ENCODE measurements around the gene TBC1D4. TPM values are rescaled to one million over a fixed set of nuclear protein-coding genes. Genes with fewer than 3 reads are reported as not detected.

Gene TBC1D4
- total RNA-seq, 1 experiment from 2014 or later: 11.5 TPM

DNA sequence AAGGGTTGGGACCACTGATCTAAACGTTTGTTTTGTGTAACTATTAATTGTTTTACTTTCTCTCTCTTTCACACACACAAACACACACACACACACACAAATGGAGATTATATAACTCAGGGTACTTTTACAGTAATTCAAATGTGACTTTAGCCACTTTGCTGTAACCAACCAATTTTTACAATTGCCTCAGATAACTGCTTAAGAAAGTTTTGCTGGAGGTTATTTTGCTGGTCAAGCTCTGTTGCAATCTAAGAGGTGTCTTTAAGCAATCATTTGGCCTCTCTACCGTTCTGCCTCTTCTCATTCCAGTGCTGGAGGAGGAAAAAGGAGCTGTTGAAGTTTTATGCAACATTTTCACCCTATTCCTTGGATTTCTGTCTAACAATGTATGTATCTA, 63.0 kb downstream of the TBC1D4 start:
- no peak for DNase-seq (ENCODE audit: low read depth)

DNA sequence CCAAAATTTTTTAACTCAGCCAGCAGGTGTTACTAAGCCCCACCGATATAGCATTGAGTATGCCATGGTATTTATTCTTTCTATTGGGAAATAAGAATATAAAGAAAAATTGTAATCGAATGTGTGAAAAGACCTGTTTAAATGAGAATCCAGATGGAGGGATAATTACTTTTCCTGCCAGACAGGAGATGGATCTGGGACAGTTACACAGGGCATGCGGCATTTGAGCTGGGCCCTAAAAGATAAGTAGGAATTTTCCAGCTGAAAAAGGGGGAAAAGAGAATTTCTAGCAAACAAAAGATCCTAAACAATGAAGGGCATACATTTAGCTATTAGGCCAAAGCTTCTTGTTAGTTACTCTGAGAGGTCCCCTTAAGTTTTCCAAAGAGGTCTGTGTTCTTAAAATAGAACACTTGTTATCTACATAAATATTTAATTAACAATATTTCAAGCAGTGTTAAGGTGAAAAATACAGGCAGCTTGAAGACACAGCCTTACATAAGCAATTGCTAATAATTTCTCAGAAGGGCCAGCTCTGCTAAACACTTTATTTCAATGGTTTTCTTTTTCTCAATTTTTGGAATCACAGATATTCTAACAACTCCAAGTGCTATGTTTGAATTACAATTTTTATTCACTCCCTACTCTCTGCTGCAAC, 63.7 kb downstream of the TBC1D4 start:
- no peak for DNase-seq (ENCODE audit: low read depth)

DNA sequence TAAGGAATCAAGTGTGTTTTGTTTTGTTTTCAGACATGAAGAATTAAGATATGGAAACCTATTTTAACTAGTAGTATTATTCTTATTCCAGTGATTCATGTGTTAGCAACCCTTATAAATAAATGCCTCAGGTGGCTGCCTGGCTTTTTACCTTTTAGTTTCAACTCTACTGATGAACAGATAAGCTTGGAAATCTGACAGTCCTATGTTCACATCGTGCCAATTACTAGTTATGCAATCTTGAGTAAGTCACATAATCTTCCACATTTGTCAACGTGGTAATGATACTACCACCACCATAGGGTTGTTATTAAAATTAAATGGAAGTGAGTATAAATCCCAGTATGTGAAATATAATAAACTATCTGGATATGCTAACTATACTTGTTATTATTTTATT, 64.3 kb downstream of the TBC1D4 start:
- DNase-seq (ENCODE audit: low read depth): no peak

DNA sequence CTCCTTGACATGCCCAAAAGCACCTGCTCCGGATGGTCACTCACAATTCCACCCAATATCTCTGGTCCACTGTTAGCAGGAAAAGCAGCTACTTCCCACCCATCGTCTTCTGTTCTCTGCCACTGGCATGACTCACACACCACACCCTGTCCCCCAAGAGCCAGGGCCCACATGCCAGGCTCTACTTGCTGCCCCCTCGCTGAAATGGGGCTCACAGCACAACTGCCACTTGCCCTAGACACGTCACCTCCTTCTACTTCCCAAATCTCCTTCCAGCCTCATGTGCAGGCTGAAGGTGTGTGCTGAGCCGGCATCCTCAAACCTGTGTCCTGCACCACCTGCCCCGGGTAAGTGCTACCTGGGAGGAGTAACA, 65.0 kb downstream of the TBC1D4 start:
- DNase-seq (ENCODE audit: low read depth): peak; percentile 49

DNA sequence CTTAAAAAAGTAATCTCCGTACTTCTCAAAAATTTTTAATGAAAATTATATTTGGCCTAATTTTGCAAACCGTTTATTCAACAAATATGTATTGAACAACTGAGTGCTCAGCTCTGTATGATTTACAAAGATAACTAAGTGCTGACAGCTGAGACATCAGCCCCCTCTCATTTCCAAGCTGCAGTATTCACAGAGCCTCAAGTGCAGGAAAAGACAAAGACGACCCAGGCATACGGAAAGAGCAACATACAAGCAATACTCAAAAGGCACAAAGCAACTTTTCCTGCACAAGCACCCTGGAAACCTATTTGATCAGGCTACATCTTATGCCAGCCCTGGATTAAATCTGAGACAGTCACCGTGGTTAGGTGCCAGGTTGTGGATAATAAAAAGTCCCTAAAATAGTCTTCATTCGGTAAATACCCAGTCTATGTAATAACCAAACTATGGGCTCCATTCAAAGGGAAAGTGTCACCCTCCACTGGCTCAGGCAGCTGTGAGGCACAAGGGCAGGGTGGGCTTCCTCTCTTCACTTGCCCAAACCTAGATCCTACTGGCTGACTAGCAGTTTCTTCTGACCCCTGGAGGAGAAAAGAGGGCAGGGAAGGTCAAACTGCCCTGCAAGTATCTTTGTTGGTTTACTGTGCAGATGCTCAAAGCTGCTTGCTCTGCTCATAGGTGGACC, 65.5 kb downstream of the TBC1D4 start:
- DNase-seq (ENCODE audit: low read depth): no peak

DNA sequence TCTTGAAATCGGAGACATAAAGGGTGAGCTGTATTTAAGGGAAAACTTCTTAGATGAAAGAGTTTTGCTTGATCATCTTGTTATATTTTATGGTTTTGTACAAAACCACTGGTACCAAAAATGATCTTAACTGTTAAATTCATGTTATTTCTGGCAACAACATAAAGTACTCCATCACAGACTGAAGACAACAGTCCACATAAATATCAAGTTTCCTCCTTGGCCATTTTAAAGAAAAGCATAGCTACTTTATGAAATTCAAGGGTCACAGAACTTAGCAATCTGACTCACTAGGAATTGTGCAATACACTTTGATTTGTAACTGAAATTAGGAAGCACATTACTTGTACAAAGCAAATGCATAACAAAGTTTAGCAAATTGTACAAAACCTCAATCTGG, 66.3 kb downstream of the TBC1D4 start:
- DNase-seq (ENCODE audit: low read depth): peak; percentile 90

DNA sequence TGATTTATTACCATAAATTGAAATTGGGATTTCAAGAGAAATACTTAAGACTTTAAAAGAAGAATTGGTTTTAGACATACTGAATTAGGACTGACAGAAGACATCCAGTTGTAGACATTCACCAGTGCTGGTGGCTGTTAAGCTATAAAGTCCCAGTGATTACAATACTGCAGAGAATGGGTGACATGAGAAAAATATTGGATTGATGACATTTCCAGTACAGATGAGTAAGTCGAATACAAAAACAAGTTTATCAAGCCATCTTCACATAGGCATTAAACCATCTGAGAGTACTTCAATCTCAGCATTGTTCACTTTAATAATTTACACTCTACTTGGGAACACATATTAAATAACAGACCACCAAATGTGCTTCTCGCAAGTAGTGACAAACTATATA, 66.8 kb downstream of the TBC1D4 start:
- DNase-seq (ENCODE audit: low read depth): peak; percentile 23

DNA sequence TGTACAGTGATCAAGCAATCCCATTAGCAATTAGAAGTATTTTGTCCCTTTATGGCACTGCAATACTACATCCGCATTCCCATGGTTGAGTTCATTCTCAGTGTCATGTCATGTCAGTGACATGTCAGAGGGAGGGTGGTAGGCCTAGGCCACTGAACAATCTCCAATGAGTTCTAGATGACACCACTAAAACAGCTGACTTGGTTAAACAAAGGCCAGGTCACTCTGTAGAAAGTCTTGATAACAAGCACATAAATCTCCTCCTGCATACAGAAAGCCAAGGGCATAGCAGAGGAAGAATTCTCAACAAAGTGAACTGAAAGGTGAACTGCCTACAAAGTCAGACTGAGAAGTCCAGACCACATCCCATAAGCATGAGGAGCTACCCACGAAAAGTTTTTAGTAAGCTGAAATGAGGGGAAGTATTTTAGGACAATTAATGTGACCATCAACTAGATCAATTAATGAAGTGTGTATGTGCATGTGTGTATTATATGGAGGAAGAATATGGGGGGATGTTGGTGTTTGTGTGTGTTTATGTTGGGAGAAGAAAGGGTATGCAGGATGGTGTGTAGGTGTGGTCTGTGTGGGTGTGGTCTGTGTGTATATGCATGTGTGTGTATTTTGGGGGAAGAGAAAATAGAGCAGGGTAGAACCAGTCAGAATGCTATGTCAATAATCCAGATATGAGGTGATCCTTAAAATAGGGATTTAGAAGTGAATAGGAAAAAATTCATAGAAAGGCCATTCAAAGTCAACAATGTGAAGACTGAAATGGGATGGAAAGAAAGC, 67.7 kb downstream of the TBC1D4 start:
- DNase-seq (ENCODE audit: low read depth): no peak

DNA sequence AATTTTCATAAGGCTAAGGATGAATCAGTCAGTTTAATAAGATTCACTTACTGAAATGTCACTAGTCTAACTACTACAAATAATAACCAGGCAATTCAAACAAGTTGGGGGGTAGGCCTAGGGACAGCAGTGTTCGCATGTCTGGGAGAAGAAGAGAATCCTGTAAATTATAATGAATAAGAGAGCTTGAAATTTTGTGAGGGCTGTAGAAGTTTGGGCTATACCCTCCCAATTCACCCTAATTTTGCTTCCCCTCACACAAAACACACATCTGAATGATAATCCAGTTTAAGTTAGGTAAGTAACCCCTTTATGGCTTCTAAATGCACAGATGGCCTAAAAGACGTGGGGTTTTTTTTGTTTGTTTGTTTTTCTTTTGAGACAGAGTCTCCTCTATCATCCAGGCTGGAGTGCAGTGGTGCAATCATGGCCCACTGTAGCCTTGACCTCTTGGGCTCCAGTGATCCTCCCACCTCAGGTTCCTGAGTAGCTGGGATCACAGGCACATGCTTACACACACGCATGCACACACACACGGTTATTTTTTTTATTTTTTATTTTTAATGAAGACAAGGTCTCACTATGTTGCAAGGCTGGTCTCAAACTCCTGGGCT, 69.9 kb downstream of the TBC1D4 start:
- no peak for DNase-seq (ENCODE audit: low read depth)

DNA sequence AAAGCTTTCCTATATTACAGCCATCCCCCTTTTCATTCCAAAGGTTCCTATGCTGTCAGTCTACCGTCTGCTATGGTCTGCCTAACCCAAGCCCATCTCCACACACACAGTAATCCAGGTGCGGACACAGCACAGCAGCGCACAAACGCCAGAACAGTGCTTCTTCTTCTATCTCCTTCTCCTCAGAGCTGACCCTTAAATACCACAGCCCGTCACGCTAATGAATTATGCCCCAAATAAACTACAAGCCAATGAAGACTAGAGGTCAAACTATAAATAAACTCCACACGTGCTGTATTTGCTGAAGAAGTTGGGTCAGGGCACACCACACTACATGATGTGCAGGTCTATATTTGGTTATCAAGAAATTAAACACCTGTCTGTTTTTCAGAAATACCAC, 71.8 kb downstream of the TBC1D4 start:
- no peak for DNase-seq (ENCODE audit: low read depth)

DNA sequence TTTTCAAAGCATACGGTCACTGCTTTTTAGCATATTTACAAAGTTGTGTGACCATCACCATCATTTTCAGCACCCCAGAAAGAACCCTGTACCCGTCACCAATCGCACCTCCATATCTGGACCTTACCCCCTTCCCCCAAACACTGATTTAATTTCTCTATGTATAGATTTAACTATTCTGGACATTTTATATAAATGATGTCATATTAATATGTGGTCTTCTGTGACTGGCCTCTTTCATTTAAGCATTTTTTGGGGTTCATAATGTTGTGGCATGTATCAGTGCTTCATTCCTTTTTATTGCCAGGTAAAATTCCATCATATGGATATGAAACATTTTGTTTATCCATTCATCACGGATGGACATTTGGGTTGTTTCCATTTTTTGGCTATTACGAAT, 74.0 kb downstream of the TBC1D4 start:
- no peak for DNase-seq (ENCODE audit: low read depth)

DNA sequence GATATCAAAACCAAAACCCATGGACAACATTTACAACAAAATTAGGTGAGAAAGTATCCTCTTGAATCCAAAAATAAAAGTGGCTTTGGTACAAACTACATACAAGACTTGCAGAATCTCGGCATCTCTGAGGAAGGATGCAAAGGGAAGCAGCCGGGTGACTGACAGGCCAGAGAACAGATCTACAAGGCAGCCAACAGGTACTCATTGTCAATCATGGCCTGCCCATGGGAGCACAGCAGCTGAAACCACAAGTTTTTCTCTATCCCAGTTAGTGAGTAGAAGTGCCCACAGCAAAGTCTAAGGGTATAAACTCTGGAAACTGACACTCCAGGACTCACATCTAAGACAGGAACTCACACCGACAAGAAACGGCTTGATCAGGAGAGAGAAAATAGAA, 74.5 kb downstream of the TBC1D4 start:
- DNase-seq (ENCODE audit: low read depth): no peak

DNA sequence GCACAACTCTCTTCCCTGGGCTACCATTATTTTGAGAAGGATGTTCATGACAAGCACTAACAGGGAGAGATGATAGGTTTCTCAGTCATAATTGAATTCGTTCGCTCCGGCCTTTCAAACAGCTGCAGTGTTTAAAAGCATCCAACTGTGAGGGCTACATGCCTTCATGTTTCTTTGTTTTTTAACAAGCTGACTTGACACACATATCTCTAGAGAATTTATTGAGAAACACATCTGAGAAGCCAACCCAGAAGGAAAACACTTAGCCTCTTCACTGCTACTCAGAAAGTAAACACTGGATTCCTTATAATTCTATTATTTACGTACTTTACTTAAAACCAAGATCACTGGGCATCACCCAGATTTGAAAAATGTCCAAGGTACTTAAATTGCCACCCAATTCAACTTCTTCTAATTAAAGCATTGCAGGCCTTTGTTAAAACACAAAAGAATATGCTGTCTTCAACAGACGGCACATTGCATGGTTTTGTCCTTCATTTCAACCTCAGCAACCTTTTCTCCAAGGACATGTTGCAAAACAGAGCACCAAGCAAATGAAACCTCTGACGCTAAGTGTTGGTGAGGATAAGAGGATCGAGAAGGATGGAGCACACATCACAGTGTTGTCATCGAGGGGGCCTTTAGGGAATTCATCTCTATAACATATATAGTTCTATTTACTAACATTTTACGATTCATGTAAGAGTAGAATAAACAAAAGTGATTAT, 75.8 kb downstream of the TBC1D4 start:
- DNase-seq (ENCODE audit: low read depth): peak; percentile 76

DNA sequence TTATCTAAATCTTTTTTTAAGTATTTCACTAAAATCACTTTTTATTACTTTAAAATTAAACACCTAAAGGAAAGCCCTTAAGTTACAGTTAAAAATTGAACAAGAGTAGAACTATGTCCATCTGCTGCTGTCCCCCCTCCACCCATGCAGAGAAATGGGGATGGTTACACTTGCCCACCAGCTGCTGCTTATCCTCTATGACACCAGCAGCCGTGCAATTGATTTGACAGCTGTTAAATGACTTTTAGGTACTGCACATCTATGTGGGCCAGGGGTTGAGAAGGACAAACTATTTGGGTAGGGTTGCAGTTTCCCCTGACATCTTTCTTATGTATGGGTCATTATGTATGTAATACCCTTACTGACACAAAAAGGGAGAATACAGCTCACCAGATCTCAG, 77.2 kb downstream of the TBC1D4 start:
- DNase-seq (ENCODE audit: low read depth): peak; percentile 30

DNA sequence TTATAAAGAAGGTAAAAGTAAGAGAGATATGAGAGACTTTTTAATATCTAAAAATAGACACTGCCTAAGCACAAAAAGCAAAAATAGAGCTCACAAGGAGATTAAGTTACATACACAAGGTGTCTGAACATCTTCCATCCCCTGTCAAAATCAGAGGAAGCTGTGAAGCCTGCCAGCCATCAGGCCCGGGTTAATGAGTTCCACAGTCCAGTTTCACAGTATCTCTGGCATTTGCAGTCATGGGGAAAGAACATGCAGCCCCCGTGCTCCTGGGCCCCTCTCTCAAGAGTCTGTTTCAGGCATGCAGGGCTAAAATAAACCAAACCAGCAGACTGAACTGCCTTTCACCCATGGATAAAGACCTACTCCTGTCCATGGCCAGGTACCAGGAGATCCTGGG, 79.2 kb downstream of the TBC1D4 start:
- no peak for DNase-seq (ENCODE audit: low read depth)

DNA sequence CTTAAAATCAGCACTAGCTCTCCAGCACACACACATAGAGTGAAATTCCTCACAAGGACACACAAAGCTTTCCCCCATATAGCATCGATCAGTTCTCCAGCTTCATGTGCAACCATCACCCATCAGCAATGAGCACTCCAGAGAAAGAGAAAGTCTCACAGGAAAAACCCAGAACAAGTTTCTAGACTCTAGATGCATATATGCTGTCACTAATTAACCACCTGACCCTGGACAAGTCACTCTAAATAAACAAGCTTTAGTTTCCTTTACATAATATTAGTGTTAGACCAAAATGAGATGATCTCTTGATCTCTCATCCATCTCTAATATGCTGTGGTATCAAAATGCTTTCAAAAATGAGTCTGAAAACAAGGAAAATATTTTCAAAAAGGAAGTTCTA, 81.2 kb downstream of the TBC1D4 start:
- no peak for DNase-seq (ENCODE audit: low read depth)

DNA sequence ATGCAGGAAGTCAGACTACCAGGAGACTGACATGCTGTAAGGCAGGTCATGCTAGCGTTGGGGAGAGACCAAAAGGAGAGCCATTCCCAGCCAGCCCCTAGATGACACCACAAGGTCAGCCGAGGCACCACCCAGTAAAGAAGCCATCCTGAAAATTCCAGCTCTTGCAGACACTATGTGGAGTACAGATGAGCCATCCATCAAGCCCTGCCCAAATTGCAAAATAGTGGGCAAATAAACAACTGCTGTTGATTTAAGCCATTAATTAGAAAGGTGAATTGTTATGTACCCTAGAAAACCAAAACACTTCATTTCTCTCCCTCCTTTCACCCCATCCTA, 82.1 kb downstream of the TBC1D4 start:
- no peak for DNase-seq (ENCODE audit: low read depth)

DNA sequence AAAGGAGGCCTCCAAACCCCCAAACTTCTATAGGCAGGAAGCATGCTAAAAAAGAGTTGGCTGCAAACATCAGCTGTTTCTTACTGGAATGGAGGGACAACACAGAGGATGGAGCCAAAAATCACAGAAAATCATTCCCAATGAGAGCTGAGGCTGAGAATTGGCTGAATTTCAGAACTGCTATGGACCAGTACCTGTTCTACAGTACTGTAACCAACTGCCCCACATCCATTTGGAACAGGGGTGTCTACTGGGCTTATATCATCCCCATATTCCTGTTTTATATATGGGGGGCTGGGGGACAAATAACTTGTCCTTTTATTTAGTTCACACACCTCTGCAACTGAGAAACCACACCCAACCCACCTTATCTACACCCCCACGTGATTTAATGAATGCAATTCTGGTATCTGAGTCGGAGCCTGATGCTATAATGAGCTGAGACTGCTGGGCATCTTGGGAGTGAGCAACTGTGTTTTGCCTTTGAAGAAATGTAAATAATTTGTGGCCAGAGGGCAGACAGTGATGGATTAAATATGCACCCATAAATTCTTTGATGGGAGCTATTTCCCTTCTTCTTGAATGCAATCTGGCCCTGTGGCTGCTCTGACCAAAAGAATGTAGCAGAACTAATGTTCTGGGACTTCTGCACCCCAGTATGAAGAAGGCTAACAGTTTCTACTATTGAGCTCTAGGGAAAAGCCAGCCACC, 82.6 kb downstream of the TBC1D4 start:
- DNase-seq (ENCODE audit: low read depth): no peak

DNA sequence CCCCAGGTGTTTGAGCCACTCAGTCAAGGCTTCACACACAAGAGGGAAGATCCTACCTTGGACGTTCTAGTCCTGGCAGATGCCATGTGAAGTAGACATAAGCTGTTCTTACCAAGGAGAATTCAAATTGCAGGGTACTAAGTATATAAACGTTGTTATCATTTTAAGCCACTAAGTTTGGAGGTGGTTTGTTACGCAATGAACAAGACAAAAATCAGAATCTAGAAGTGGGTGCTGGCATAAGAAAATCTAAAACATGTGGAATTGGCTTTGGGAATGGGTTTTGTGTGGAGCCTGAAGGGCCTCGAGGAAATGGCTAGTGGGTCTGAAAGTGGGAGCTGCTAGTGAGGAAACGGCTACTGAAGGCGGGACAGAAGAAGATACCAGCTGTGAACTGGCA, 83.9 kb downstream of the TBC1D4 start:
- DNase-seq (ENCODE audit: low read depth): no peak

DNA sequence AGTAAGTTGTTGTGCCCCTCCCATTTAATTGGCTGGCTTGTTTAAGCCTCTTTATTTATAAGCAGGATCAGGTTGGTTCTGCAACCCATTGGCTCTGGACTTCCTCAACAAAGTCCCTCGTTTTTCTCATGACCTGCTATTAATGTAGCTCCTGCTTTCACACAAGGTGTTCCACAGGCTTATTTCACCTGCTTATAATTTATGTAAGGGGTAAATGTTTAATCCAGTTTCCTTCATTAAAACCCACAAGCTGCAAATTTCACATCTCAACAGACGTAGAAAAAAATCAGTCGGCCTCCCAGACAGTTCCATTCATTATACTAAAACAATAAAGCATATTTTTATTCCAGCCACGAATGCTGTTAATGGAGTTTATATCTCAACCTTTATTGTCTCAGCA, 86.1 kb downstream of the TBC1D4 start:
- DNase-seq (ENCODE audit: low read depth): no peak

DNA sequence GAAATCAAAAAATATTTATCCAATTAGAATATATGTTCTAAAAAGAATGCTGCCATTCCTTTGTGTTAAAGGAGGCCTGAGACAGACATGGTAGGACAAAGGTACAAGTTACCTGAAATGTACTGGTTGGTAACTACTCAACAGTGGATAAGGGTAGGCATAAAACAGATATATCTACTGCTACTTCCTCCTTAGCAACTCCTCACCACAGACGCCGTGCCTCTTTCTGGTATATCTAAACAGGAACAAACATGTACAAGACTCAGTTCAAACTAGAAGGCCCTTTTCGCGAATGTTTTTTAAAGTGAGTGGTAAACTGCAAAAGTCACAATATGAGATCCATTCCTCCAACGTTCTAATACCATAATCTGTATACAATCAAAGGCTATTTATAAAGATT, 86.9 kb downstream of the TBC1D4 start:
- no peak for DNase-seq (ENCODE audit: low read depth)

Measured in LHCN-M2 (cell line).